T-helper 22 cell (primary cell): Measurements from ENCODE around the gene PLCD1.

Experiments used
- DNase-seq: peaks from one replicate; pipeline ENCODE4 v3.0.0-alpha.2; 2020; ENCODE audit warnings: low read depth

PLCD1 gene

GRCh38 chr3:38016847-38017444 lies 12.5 kb downstream of the PLCD1 start:
- DNase-seq, result no peak

GRCh38 chr3:38016410-38016809 lies 13.0 kb downstream of the PLCD1 start:
- no peak for DNase-seq

DNA sequence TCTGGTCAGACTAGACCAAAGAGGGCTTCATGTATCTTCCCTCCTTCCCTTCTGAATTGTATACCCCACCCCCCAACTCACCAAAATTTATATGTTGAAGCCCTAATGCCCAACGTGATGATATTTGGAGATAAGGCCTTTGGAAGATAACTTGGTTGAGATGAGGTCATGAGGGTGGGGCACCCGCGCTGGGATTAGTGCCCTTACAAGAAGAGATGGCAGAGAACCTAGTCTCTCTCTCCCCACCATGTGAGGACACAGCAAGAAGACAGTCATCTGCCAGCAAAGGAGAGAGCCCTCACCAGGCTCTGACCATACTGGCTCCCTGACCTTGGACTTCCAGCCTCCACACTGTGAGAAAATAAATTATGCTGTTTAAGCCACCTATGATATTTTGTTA lies 13.5 kb downstream of the PLCD1 start:
- no peak for DNase-seq

- no peak for DNase-seq
Observed at GRCh38 chr3:38015485-38015884, 14.0 kb downstream of the PLCD1 start.

- DNase-seq, result no peak
Observed at GRCh38 chr3:38011111-38011510, 18.3 kb downstream of the PLCD1 start.

DNA sequence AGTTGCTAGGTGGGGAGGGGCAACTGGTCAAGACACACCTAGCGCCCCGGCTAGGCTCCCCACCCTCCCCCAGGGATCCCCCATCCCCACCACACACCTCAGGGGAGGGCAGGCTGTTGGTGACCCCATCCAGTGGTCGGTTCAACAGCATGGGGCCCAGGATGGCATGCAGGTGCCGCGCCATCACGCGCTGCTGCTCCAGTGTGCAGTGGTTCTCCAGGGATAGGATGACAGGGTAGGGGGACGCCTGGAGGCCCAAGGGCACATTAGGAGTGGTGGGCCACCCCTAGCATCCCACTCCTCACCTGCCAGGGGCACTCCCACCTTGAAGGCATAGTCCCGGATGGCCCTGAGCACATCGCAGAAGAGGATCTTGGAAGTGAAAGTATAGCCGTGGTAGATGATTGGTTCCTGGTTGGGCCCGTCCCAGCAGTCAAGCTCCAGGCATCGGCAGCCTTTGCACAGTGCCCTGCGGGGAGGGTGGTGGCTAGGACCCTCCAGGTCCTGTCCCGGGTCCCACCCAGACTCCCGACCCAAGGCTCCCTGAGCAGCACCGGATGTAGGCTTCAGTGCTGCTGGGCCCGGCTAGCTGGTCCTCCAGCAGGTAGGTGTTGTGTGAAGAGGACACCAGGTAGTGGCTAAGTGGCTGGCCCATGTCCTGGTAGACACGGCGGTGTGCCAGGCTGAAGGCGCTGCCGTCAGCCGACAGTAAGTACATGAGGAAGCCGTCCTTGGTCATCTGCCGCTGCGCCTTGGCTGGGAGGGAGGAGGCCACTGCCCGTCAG lies 19.4 kb downstream of the PLCD1 start:
- DNase-seq, result no peak

- no peak for DNase-seq
Observed at GRCh38 chr3:38008971-38009580, 20.4 kb downstream of the PLCD1 start.

GRCh38 chr3:38008191-38008701 lies 21.2 kb downstream of the PLCD1 start:
- DNase-seq, result no peak

DNA sequence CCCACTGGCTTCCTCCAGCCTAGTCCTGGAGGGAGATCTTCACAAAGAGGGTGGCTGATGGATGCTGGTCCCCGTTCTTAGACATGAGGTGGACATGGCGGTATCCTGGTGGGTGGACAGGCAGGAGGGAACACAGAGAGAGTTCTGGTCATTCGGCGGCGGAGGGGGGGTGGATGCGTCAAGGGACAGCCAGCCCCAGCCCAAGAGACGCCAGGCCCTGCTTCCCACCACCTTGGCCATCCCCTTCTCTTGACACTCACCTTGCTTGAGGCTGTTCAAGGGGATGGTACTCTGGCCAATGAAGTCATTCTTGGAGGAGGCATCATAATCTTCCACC lies 21.7 kb downstream of the PLCD1 start:
- DNase-seq, result no peak

GRCh38 chr3:38006445-38006995 lies 22.9 kb downstream of the PLCD1 start:
- no peak for DNase-seq

GRCh38 chr3:38006031-38006430 lies 23.4 kb downstream of the PLCD1 start:
- DNase-seq, result no peak

- DNase-seq, result no peak
Observed at GRCh38 chr3:38005076-38006020, 24.1 kb downstream of the PLCD1 start.

GRCh38 chr3:38004415-38005075 lies 24.9 kb downstream of the PLCD1 start:
- no peak for DNase-seq

GRCh38 chr3:38003817-38004414 lies 25.5 kb downstream of the PLCD1 start:
- DNase-seq, result no peak

DNA sequence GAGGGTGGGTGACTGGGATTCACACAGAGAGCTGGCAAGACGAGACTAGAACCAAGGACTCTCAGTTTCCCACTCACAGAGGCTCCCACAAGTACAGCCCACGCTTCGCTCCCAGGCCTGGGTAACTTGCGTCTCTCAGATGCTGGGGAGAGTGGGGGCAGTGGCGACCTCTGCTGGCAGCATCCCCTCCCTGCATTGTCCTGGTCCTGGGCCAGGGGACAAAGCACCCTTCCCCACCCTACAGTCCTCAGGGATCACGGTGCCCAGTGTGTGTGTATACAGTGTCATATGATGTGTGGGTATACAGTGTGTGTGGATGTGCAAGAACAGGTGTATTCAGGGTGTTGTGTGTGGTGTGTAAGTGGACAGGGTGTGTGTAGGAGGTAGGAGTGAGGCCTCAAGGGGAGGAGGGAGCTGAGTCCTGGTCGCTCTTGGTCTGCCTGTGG lies 26.0 kb downstream of the PLCD1 start:
- DNase-seq, result no peak

DNA sequence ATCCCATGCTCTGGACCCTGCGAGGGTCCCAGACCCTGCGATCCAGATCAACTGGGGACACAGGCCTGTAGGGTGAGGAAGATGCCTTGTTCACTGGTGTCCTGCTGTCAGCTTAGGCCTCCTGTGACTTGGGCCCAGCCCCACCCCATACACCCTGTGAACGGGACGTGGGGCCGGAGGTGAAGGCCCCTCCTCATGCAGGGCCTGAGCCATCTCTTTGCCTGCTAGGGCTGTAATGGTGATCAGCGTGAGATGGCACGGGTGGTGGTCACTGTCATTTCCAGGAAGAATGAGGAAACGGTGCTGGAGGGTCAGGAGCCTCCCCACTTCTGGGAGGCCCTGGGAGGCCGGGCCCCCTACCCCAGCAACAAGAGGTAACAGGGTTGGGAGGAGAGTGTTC lies 26.5 kb downstream of the PLCD1 start:
- no peak for DNase-seq

DNA sequence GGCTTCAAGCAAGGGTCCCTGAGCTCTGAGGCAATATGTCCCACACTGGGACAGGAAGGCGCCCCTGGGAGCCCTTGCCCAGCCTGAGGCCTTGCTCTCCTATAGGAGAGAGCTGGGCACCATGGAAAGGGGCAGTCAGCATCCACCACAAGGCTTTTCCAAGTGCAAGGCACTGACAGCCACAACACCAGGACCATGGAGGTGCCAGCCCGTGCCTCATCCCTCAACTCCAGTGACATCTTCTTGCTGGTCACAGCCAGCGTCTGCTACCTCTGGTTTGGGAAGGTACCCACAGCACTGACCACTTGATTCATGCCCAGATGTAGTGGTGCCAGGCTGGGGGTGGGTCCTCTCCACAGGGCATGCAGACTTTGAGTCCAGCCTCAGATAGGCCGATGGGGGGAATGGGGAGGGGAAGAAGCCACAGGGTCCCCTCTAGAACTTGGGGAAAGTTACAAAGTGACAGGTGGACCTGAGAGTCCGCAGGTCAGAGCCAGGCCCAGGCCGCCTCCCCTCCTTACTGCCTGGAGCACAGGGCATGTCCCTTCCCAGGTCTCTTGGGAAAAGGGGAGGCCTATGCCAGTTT lies 27.1 kb downstream of the PLCD1 start:
- DNase-seq, result no peak

GRCh38 chr3:38001456-38002081 lies 27.9 kb downstream of the PLCD1 start:
- DNase-seq, result no peak

DNA sequence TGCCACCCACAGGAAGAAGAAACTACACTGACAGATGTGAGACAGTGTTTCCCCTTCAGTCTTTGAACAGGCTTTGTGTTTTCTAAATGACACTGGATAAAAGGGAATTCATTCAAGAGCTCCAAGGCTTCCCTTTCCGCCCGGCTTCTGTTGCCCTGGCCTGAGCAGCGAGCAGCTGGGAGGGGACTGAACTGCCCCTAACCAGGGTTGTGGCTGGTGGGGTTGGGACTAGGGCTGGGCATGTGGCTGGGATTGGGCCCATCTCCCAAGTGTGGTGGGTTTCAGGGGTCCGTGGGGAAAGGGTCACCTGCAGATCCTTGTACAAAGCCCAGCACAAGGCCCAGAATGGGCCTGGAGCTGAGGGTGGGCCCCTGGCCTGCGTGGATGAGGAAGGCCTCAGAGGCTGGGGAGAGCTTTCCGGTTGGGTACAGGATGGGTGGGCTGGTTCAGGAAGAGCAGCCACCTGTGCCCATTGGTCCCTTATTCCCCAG lies 28.4 kb downstream of the PLCD1 start:
- no peak for DNase-seq
